Memory B cell (primary cell): ENCODE measurements around the gene TRMU.

Source experiments
- ATAC-seq: fragments of 150-1000 bp; cut with Tn5 transposase; 2 replicates; pipeline ENCODE4 v1.10.0; 2021; ENCODE audit warnings: low read depth, mild to moderate bottlenecking, moderate library complexity
- DNase-seq, 2 donors: peaks; one replicate each; pipeline ENCODE4 v3.0.0; 2022; ENCODE audit warnings: low spot score in 2 of 2
- H3K27ac Mint-ChIP-seq: one replicate; pipeline ENCODE4 v1.8.0; 2022; ENCODE audit warnings: mild to moderate bottlenecking, moderate library complexity, mixed read lengths
- H3K27me3 Mint-ChIP-seq: one replicate; pipeline ENCODE4 v1.8.0; 2022; ENCODE audit warnings: mixed read lengths
- H3K36me3 Mint-ChIP-seq: one replicate; pipeline ENCODE4 v1.8.0; 2022; ENCODE audit warnings: mild to moderate bottlenecking, mixed read lengths
- H3K4me1 Mint-ChIP-seq: one replicate; pipeline ENCODE4 v1.8.0; 2022; ENCODE audit warnings: mixed read lengths
- H3K4me3 Mint-ChIP-seq: one replicate; pipeline ENCODE4 v1.8.0; 2022; ENCODE audit warnings: mild to moderate bottlenecking, moderate library complexity, mixed read lengths
- H3K9me3 Mint-ChIP-seq: one replicate; pipeline ENCODE4 v1.8.0; 2022; ENCODE audit warnings: mixed read lengths

Gene TRMU

GRCh38 chr22:46369716-46370583, 34.4 kb downstream of the TRMU start:
- ATAC-seq, result no peak
- Mint-ChIP-seq H3K27ac (no peak overlapping the region), H3K4me1 (peaks cover 27% of the 10 kb centered on the region), H3K9me3 (no peaks in the 10 kb centered on the region), H3K27me3 (peaks cover 5% of the 10 kb centered on the region), H3K36me3 (peaks cover 16% of the 10 kb centered on the region), H3K4me3 (no peak overlapping the region)
- DNase-seq, result no peak

GRCh38 chr22:46370584-46371291, 35.2 kb downstream of the TRMU start:
- ATAC-seq, result no peak
- Mint-ChIP-seq H3K4me3 (no peak overlapping the region), H3K27ac (no peak overlapping the region), H3K27me3 (peaks cover 5% of the 10 kb centered on the region), H3K9me3 (peaks cover under 1% of the 10 kb centered on the region), H3K36me3 (peaks cover 22% of the 10 kb centered on the region), H3K4me1 (peaks cover 29% of the 10 kb centered on the region)
- no peak for DNase-seq

GRCh38 chr22:46371623-46372226, 36.2 kb downstream of the TRMU start:
- peaks cover 29% of the 10 kb centered on the region for H3K4me1 Mint-ChIP-seq
- H3K27ac Mint-ChIP-seq, result no peak overlapping the region
- H3K4me3 Mint-ChIP-seq, result no peak overlapping the region
- peaks cover 5% of the 10 kb centered on the region for H3K27me3 Mint-ChIP-seq
- no peak for DNase-seq
- H3K9me3 Mint-ChIP-seq, result peaks cover 2% of the 10 kb centered on the region
- ATAC-seq, result no peak
- H3K36me3 Mint-ChIP-seq, result peaks cover 30% of the 10 kb centered on the region

GRCh38 chr22:46372686-46373085, 37.2 kb downstream of the TRMU start:
- Mint-ChIP-seq H3K4me3 (no peak overlapping the region), H3K27ac (no peak overlapping the region), H3K36me3 (peaks cover 37% of the 10 kb centered on the region), H3K27me3 (peaks cover 5% of the 10 kb centered on the region), H3K4me1 (peaks cover 26% of the 10 kb centered on the region), H3K9me3 (peaks cover 2% of the 10 kb centered on the region)
- no peak for ATAC-seq
- no peak for DNase-seq

GRCh38 chr22:46373159-46373558, 37.6 kb downstream of the TRMU start:
- peaks cover 5% of the 10 kb centered on the region for H3K27me3 Mint-ChIP-seq
- H3K36me3 Mint-ChIP-seq, result peaks cover 39% of the 10 kb centered on the region
- peaks cover 25% of the 10 kb centered on the region for H3K4me1 Mint-ChIP-seq
- DNase-seq, result no peak
- no peak overlapping the region for H3K4me3 Mint-ChIP-seq
- H3K9me3 Mint-ChIP-seq, result peaks cover 2% of the 10 kb centered on the region
- no peak overlapping the region for H3K27ac Mint-ChIP-seq
- ATAC-seq, result no peak

- H3K27ac Mint-ChIP-seq, result no peak overlapping the region
- no peak overlapping the region for H3K4me3 Mint-ChIP-seq
- no peak for DNase-seq
- peaks cover 42% of the 10 kb centered on the region for H3K36me3 Mint-ChIP-seq
- H3K9me3 Mint-ChIP-seq, result peaks cover 2% of the 10 kb centered on the region
- H3K27me3 Mint-ChIP-seq, result peaks cover 5% of the 10 kb centered on the region
- ATAC-seq, result no peak
- peaks cover 20% of the 10 kb centered on the region for H3K4me1 Mint-ChIP-seq
Observed at GRCh38 chr22:46373921-46374662, 38.6 kb downstream of the TRMU start.

- Mint-ChIP-seq H3K36me3 (peaks cover 42% of the 10 kb centered on the region), H3K4me1 (peaks cover 20% of the 10 kb centered on the region), H3K4me3 (no peak overlapping the region), H3K27ac (no peak overlapping the region), H3K9me3 (peaks cover 2% of the 10 kb centered on the region), H3K27me3 (peaks cover 5% of the 10 kb centered on the region)
- ATAC-seq (no peak), DNase-seq (no peak)
Observed at GRCh38 chr22:46374663-46375474, 39.4 kb downstream of the TRMU start.

- Mint-ChIP-seq H3K9me3 (peaks cover 2% of the 10 kb centered on the region), H3K4me1 (peaks cover 13% of the 10 kb centered on the region), H3K27ac (no peak overlapping the region), H3K4me3 (no peak overlapping the region), H3K27me3 (peaks cover 5% of the 10 kb centered on the region), H3K36me3 (peaks cover 53% of the 10 kb centered on the region)
- DNase-seq, result no peak
- no peak for ATAC-seq
Observed at GRCh38 chr22:46376111-46376510, 40.6 kb downstream of the TRMU start.

GRCh38 chr22:46376908-46377524, 41.5 kb downstream of the TRMU start:
- H3K27ac Mint-ChIP-seq, result no peak overlapping the region
- ATAC-seq (no peak), DNase-seq (no peak)
- H3K9me3 Mint-ChIP-seq, result peaks cover 2% of the 10 kb centered on the region
- no peak overlapping the region for H3K4me3 Mint-ChIP-seq
- H3K36me3 Mint-ChIP-seq, result peaks cover 47% of the 10 kb centered on the region
- peaks cover under 1% of the 10 kb centered on the region for H3K27me3 Mint-ChIP-seq
- H3K4me1 Mint-ChIP-seq, result peaks cover 6% of the 10 kb centered on the region

- Mint-ChIP-seq H3K27ac (no peak overlapping the region), H3K4me3 (no peak overlapping the region), H3K9me3 (peaks cover 2% of the 10 kb centered on the region), H3K4me1 (peaks cover 2% of the 10 kb centered on the region), H3K27me3 (no peaks in the 10 kb centered on the region), H3K36me3 (peaks cover 46% of the 10 kb centered on the region)
- DNase-seq (no peak), ATAC-seq (no peak)
Observed at GRCh38 chr22:46377525-46378425, 42.3 kb downstream of the TRMU start.

GRCh38 chr22:46378426-46379065, 43.0 kb downstream of the TRMU start:
- peaks cover 45% of the 10 kb centered on the region for H3K36me3 Mint-ChIP-seq
- H3K27me3 Mint-ChIP-seq, result no peaks in the 10 kb centered on the region
- peaks cover 2% of the 10 kb centered on the region for H3K9me3 Mint-ChIP-seq
- ATAC-seq (no peak), DNase-seq (no peak)
- H3K4me1 Mint-ChIP-seq, result peaks cover 2% of the 10 kb centered on the region
- no peak overlapping the region for H3K27ac Mint-ChIP-seq
- H3K4me3 Mint-ChIP-seq, result no peak overlapping the region
